Fibroblast of skin of back (primary cell): ENCODE measurements around the gene SORBS2.

Experiments used
- DNase-seq: peaks from one replicate; pipeline ENCODE4 v3.0.0-alpha.2; 2013

SORBS2 gene

DNA sequence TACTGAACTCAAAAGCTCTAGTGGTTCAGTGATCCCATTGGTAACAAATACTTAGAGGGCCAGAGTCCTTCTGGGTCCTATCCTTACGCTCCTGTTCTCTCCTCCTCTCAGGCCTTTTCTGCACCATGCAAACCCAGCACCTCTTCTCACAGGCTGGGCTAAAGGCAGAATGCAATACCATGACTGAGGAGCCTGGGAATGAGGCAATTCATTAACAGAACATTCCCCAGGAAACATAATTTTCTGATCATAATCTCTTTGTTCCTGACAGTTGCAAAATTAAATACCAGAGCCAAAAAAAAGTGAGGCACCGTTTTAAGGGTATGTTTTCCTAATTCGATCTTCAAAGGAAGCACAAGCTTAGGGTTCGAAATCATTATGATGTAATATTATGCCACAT is 9.0 kb downstream of the SORBS2 start:
- DNase-seq: no peak

- no peak for DNase-seq
These were observed 10.5 kb downstream of the SORBS2 start for GRCh38 chr4:185801471-185801870.

DNA sequence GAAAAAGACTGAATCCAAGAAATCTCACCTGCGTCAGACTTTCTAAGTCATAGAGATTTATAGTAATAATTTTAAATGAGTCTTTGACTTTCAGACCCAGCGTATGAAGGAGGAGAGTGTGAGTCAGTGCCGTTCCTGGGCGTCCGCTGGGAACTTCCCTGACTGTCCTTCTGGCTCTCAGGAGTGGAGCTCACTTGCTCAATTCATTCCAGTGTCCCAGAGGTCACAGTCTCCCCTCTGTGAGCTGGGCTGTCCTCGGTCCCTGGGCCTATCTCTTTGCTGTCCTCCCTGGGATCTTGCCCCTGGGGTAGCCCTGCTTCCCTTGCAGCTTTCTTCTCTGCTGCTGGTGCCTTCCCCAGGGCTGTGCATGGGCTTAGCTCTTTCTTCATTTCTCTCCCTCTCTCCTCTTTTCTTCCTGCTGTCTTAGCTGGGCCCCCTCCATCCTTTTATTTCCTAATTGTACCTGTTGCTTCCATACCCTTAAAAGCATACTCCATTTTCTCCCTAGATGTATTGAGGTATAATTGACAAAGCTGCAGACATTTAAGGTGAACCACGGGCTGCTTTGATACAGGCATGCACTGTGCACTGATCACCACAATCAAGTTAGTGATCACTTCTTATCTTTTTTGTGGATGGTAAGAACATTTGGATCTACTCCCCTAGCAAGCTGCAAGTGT is 11.6 kb downstream of the SORBS2 start:
- DNase-seq: no peak

- no peak for DNase-seq
These were observed 12.6 kb downstream of the SORBS2 start for GRCh38 chr4:185799442-185799841.

GRCh38 chr4:185797596-185798338 is 14.2 kb downstream of the SORBS2 start:
- DNase-seq: no peak

DNA sequence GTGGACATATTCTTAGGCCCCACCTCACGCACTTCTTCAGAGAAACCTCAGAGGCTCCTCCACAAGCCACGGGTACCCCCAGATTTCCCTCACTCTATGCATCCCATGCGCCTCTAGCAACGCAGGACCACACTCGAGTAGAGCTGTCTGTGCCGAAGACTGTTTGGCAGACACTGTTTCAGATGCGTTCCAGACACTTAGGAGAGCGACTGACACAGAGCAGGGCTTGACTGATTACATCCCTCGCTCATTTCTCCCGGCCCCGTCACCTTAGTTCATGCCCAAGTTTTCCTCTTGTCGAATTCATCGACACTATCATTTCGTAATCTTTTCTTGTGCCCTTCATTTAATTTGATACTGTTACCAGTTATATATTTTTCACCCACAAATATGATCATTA is 15.0 kb downstream of the SORBS2 start:
- DNase-seq: no peak

GRCh38 chr4:185796176-185796575 is 15.8 kb downstream of the SORBS2 start:
- DNase-seq: peak; percentile 63

DNA sequence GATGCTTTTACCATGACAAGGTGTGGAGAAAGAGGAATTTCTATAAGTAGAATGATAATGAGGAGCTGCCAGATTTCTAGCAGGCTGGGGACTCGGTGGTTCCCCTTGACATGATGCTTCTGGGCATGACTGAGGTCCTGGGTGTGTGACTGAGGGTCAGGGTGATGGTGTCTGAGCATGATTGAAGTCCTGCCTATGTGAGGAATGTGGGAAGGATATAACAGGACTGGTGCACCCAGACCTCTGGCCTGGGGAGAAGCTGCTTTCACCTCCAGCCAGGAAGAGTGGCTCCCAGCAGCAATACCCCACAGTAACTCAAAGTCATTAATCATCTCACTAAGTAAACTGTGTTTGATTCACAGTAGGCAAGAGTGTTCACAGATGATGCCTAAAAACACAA is 17.4 kb downstream of the SORBS2 start:
- DNase-seq: no peak

- no peak for DNase-seq
These were observed 18.3 kb downstream of the SORBS2 start for GRCh38 chr4:185793716-185794115.

DNA sequence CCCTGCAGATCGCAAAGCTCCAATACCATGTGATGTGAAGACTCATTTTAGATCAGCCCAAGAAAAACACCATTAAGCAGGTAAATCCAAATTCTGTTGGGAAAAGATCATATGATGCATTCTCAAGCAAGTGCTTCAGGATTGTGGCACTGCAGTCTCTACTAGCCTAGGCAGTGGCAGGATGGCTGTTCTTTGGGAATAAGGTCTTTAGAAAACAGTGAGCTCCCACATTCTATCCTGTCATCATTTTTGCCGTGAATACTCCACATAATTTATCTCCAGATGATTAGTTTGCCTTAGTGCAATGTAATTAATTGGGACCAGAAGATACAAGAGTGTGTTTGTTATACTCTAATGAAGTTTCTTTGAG is 18.9 kb downstream of the SORBS2 start:
- DNase-seq: no peak

DNA sequence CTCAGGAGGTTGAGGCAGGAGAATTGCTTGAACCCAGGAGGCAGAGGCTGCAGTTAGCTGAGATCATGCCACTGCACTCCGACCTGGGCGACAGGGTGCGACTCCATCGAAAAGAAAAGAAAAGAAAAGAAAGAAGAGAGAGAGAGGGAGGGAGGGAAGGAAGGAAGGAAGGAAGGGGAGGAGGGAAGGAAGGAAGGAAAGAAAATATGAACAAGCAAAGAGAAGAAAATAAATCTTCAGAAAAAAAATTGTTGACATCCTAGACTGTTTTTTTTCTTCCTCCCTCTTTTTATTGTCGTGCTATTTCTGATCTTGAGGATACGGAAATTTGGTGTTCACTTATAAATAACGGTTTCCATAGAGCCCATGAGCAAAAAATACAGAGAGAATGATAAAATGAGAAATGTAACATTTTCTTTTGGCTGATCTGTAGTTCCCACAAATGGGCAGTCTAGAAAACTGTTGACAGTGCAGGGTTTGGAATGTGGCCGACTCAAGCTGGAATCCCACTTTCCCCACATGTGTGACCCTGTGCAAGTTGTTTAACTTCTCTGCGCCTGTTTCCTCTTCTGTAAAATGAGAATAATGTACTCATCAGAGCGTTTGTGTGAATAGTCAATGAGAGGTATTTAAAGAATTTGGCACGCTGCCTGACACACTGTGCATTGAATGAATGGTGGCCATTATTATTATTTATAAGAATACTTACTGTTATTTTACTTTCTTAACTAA is 19.4 kb downstream of the SORBS2 start:
- DNase-seq: peak; percentile 99

DNA sequence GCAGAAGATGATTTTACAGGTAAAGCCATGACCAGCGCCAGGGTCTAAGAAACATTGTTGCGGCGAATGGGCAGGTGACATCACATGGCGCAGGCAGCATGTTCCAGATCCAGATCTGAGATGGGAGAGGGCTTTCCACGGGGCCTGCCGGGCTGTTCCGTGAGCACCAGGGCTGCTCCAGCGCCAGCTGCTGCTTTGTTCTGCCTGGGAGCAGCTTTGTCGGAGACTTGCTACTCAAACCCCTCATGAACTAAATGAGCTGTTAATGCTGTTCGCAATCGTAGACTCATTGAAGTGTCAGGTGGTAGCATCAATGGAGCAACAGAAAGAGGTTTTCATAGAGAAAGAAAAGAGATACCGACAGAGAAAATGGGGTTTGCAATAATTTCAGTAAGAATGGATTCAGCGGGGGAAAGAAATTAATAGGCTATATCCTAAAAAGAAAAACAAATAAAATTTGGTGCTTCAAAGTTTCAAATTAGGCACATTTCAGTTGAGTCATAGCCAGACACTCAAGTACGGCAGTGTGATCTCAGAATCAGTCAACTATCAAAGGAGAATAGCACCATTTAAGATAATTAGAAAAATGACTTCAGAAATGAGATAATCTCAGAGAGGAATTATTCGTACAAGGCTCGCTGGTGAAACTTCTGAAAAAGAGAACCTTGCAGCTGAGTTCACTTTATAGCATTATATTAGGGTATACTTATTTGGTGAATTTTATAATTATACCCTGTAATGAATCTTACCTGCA is 23.9 kb downstream of the SORBS2 start:
- no peak for DNase-seq

DNA sequence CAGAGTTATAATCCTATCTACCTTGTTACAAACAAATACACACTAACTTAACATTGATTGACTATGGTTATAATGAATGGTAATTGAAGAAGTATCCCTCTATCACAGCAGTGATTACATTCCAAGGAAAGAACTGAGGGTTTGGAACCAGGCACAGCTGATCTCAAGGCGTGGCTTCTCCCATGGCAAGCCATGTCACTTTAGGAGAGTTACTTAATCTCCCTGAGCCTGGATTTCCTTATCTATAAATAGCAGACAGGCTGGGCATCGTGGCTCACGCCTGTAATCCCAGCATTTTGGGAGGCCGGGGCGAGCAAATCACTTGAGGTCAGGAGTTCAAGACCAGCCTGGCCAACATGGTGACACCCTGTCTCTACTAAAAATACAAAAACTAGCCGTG is 25.6 kb downstream of the SORBS2 start:
- DNase-seq: no peak

GRCh38 chr4:185783574-185783973 is 28.4 kb downstream of the SORBS2 start:
- DNase-seq: no peak

GRCh38 chr4:185782523-185782922 is 29.5 kb downstream of the SORBS2 start:
- DNase-seq: peak; percentile 53

GRCh38 chr4:185781555-185782215 is 30.3 kb downstream of the SORBS2 start:
- DNase-seq: no peak

DNA sequence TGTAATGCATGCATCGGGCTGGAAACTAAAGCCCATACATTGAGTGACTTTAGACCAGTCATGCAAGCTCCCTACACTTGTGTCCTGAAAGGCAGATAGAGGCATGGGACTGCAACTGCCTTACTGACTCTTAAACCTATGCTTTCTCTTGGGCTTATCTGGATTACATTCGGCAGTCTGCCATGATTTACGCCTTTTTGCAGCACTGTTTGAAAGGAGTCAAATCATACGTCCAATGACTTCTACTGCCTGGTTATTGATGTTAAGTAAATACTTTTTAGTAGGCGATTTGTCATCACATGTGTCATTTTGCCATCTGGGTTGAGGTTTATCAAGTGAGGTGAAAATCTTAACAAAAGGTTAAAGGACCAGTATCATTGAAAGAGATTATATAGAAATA is 31.5 kb downstream of the SORBS2 start:
- no peak for DNase-seq

- peak; percentile 98 for DNase-seq
These were observed 32.5 kb downstream of the SORBS2 start for GRCh38 chr4:185779517-185779916.

DNA sequence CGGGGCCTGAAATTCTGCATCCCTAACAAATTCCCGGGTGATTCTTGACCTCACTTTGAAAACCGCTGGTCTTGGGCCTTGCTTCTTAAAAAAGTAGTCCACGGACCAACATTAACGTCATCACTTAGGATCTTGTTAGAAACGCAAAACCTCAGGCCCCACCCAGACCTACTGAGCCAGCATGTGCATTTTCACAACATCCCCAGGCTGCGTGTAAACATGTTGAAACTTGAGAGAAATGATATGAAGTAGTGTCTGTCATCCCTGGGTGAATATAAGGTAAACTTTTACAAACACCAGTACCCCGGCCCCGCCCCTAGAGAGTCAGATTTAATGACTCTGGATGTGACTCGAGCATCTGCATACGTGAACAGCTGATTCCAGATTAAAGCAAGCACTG is 33.7 kb downstream of the SORBS2 start:
- DNase-seq: no peak

- DNase-seq: peak; percentile 68
These were observed 36.0 kb downstream of the SORBS2 start for GRCh38 chr4:185775792-185776555.

GRCh38 chr4:185774845-185775680 is 36.9 kb downstream of the SORBS2 start:
- peak; percentile 98 for DNase-seq
